ENCODE measurements around the gene TAL1. TPM values are rescaled to one million over a fixed set of nuclear protein-coding genes. Genes with fewer than 3 reads are reported as not detected.

Gene TAL1
- total RNA-seq, 1 donor from 2014 or later, result not detected

DNA sequence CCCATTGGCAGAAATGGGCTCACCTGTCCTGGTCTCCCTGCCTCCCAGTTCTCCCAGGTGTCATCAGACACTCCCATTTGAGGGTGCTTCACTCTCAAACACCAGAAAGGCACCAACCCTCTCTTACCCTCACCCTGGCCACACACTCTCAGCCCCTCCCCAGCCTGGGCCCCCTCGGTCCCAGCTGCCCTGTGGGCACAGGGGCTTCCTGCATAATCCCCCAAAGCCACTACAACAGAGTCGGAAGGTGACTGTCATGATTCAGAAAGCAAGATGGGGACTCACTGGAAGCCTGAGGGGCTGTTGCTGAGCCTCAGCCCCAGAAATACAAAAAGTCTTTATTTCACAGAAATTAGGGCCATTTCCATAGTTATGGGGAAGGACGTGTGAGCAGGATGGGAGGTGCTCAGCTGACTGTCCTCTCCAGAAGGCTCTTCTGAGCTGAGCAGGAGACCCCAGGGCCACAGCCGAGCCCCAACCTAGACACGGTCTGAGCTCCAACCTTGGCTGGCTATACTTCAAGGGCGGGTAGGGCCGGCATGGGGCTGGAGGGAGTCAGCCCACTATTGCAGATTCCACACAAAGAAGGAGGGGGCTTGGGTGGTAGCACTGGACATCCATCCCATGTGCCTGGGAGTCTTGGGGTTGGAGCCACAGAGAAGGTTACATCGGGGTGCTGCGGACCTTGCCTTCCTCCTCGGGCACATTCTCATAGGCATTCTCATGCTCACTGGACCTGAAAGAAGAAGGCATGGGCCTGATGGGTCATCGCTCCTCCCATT, 48.5 kb downstream of the TAL1 start:
- Mint-ChIP-seq H3K4me1 (ENCODE audit: unreplicated experiment) (peaks cover 12% of the 10 kb centered on the region), H3K36me3 (ENCODE audit: unreplicated experiment) (no peaks in the 10 kb centered on the region), H3K4me3 (ENCODE audit: unreplicated experiment) (no peak overlapping the region), H3K27me3 (ENCODE audit: unreplicated experiment) (peaks cover 5% of the 10 kb centered on the region), H3K27ac (ENCODE audit: unreplicated experiment) (no peak overlapping the region), H3K9me3 (ENCODE audit: unreplicated experiment) (no peaks in the 10 kb centered on the region)
- DNase-seq (ENCODE audit: extremely low spot score, unreplicated experiment), result peak; percentile 63
- TF ChIP-seq CTCF (IDR thresholded peaks at IDR 0.05), result no peak

- no peaks in the 10 kb centered on the region for H3K36me3 Mint-ChIP-seq (ENCODE audit: unreplicated experiment)
- no peak for TF ChIP-seq CTCF (IDR thresholded peaks at IDR 0.05)
- H3K27ac Mint-ChIP-seq (ENCODE audit: unreplicated experiment), result no peak overlapping the region
- H3K27me3 Mint-ChIP-seq (ENCODE audit: unreplicated experiment), result peaks cover 5% of the 10 kb centered on the region
- H3K4me1 Mint-ChIP-seq (ENCODE audit: unreplicated experiment), result peaks cover 12% of the 10 kb centered on the region
- DNase-seq (ENCODE audit: extremely low spot score, unreplicated experiment), result peak; percentile 75
- H3K4me3 Mint-ChIP-seq (ENCODE audit: unreplicated experiment), result no peak overlapping the region
- H3K9me3 Mint-ChIP-seq (ENCODE audit: unreplicated experiment), result no peaks in the 10 kb centered on the region
These were observed 49.3 kb downstream of the TAL1 start for GRCh38 chr1:47182676-47183235.

DNA sequence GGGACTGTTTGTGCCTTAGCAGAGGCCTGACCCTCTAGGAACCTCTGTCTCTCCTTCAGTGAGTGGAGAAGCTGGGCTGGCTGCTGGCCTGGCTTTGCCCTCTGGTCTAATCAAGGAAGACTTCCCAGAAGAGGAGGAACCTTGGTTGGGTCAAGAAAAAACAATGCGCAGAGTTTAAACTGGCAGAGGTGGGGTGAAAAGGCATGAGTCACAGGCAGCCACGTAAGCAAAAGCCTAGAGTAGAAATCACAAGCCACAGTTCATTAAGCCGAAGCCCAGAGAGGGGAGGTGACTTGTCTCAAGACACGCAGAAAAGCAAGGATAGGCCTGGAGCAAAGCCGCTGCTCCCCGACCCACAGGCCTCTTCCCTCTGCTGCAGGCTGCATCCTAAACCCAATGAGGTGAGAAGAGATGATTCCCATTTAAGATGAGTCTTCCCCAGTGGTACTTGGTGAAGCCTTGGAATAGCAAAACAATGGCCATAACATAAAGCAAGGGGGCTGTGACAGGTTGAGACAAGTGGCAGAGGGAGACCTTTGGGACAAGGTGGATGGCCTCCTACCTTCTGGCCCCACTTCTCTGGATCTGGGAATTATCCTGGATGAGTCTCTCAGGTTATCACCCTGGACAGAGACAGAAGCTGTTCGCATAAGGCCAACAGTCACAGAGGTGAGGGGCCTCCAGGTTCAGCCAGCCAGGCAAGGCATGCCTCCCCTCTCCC, 49.9 kb downstream of the TAL1 start:
- no peak for TF ChIP-seq CTCF (IDR thresholded peaks at IDR 0.05)
- Mint-ChIP-seq H3K36me3 (ENCODE audit: unreplicated experiment) (no peaks in the 10 kb centered on the region), H3K27ac (ENCODE audit: unreplicated experiment) (no peak overlapping the region), H3K27me3 (ENCODE audit: unreplicated experiment) (peaks cover 5% of the 10 kb centered on the region), H3K4me3 (ENCODE audit: unreplicated experiment) (no peak overlapping the region), H3K4me1 (ENCODE audit: unreplicated experiment) (peaks cover 12% of the 10 kb centered on the region), H3K9me3 (ENCODE audit: unreplicated experiment) (no peaks in the 10 kb centered on the region)
- peak; percentile 67 for DNase-seq (ENCODE audit: extremely low spot score, unreplicated experiment)

DNA sequence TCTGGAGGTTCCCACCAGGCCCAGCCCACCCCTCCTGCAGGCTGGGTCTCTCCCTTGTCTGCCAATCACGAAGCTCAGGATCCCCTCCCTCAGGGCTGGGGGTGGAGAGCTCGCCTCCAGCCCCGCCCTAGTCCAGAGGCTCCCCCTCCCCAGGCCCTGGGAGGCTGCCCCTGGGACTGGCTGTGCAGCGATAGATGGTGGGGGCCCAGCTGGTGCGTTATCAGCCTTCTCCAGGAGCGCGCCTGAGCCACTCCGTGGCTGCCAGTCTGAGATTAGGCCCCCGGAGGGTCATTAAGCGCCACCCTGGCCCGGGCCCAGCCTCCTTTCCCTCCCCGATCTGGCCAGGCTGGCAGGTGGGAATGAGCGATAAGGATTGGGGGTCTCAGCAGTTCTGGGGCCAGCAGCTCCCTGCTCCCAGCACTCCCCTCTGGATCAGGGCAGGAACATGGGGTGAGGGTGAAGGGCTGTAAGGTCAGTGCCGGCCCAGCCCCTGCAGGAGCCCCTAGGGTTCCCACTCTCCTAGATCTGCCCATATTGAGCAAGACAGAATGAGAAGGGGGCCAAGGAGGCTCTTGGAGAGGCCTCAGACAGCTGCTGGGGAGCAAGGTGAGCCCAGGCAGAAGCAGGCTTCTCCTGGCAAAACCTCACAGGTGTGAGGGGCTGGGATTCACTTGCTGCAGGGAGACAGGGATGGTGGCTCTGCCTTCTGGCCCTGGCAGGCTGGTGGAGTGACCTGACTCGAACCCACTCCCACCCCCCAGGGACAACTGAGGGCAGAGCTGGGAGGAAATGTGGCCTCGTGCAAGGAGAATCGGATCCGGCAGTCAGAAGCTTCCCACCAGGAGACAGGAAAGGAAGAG, 50.7 kb downstream of the TAL1 start:
- peak; percentile 78 for DNase-seq (ENCODE audit: extremely low spot score, unreplicated experiment)
- peaks cover 5% of the 10 kb centered on the region for H3K27me3 Mint-ChIP-seq (ENCODE audit: unreplicated experiment)
- H3K4me3 Mint-ChIP-seq (ENCODE audit: unreplicated experiment), result no peak overlapping the region
- no peak for TF ChIP-seq CTCF (IDR thresholded peaks at IDR 0.05)
- H3K36me3 Mint-ChIP-seq (ENCODE audit: unreplicated experiment), result no peaks in the 10 kb centered on the region
- no peak overlapping the region for H3K27ac Mint-ChIP-seq (ENCODE audit: unreplicated experiment)
- H3K9me3 Mint-ChIP-seq (ENCODE audit: unreplicated experiment), result no peaks in the 10 kb centered on the region
- peaks cover 12% of the 10 kb centered on the region for H3K4me1 Mint-ChIP-seq (ENCODE audit: unreplicated experiment)
